Neural progenitor cell (in vitro differentiated cells): Measurements from ENCODE around the gene CEP170. TPM values are rescaled to one million over a fixed set of nuclear protein-coding genes. Genes with fewer than 3 reads are reported as not detected.

Source experiments
- DNase-seq: peaks from one replicate; pipeline ENCODE4 v3.0.0-alpha.2; 2016; ENCODE audit warnings: low spot score
- H2AFZ ChIP-seq: fragments of 200-600 bp; sonication (generic); replicated peaks from 2 replicates; pipeline ENCODE4 v1.6.1; 2016; ENCODE audit warnings: antibody characterized with exemption
- H3F3A ChIP-seq: fragments of 200-600 bp; sonication (generic); 2 replicates; pipeline ENCODE4 v1.6.1; 2016; ENCODE audit warnings: antibody characterized with exemption, low read depth
- H3K27ac ChIP-seq: fragments of 200-600 bp; sonication (generic); 2 replicates; pipeline ENCODE4 v1.5.1; 2016; ENCODE audit warnings: mild to moderate bottlenecking
- H3K27me3 ChIP-seq: fragments of 200-600 bp; sonication (generic); 2 replicates; pipeline ENCODE4 v1.6.1; 2016; ENCODE audit warnings: mild to moderate bottlenecking, moderate library complexity
- H3K36me3 ChIP-seq: fragments of 200-600 bp; sonication (generic); 2 replicates; pipeline ENCODE4 v1.5.1; 2016
- H3K4me1 ChIP-seq: fragments of 200-600 bp; sonication (generic); 2 replicates; pipeline ENCODE4 v1.6.1; 2016; ENCODE audit warnings: mixed run types
- H3K4me2 ChIP-seq: fragments of 200-600 bp; sonication (generic); 2 replicates; pipeline ENCODE4 v1.6.1; 2016
- H3K4me3 ChIP-seq: fragments of 200-600 bp; sonication (generic); 2 replicates; pipeline ENCODE4 v1.5.1; 2016
- H3K79me2 ChIP-seq: fragments of 200-600 bp; sonication (generic); 2 replicates; pipeline ENCODE4 v1.6.1; 2016; ENCODE audit warnings: low read depth
- H3K9ac ChIP-seq: fragments of 200-600 bp; sonication (generic); 2 replicates; pipeline ENCODE4 v1.6.1; 2016
- H3K9me3 ChIP-seq: fragments of 200-600 bp; sonication (generic); 2 replicates; pipeline ENCODE4 v1.5.1; 2016; ENCODE audit warnings: low read depth
- H4K20me1 ChIP-seq: fragments of 200-600 bp; sonication (generic); 2 replicates; pipeline ENCODE4 v1.6.1; 2016; ENCODE audit warnings: low read depth
- H3K27ac Mint-ChIP-seq: 3 replicates; pipeline ENCODE4 v1.8.0; 2021; ENCODE audit warnings: mixed read lengths
- H3K27me3 Mint-ChIP-seq: 2 replicates; pipeline ENCODE4 v1.8.0; 2022; ENCODE audit warnings: low read depth, mild to moderate bottlenecking, inconsistent platforms, moderate library complexity, mixed read lengths; ENCODE audit not compliant: insufficient read depth
- H3K36me3 Mint-ChIP-seq: 3 replicates; pipeline ENCODE4 v1.8.0; 2021; ENCODE audit warnings: mixed read lengths
- H3K4me1 Mint-ChIP-seq: 3 replicates; pipeline ENCODE4 v1.8.0; 2021; ENCODE audit warnings: mixed read lengths
- H3K4me3 Mint-ChIP-seq: 3 replicates; pipeline ENCODE4 v1.8.0; 2021; ENCODE audit warnings: mild to moderate bottlenecking, moderate library complexity, mixed read lengths
- H3K9me3 Mint-ChIP-seq: 3 replicates; pipeline ENCODE4 v1.8.0; 2020; ENCODE audit warnings: mixed read lengths
- CTCF ChIP-seq: fragments of 200-600 bp; sonication (generic); IDR thresholded peaks from 2 replicates; pipeline ENCODE4 v1.5.1; 2017; ENCODE audit warnings: antibody characterized with exemption, mild to moderate bottlenecking
- EZH2 ChIP-seq: fragments of 200-600 bp; sonication (generic); IDR thresholded peaks from 2 replicates; pipeline ENCODE4 v1.6.1; 2017; ENCODE audit warnings: antibody characterized with exemption, mild to moderate bottlenecking, moderate library complexity
- EZH2phosphoT487 ChIP-seq: fragments of 200-600 bp; sonication (generic); IDR thresholded peaks from 2 replicates; pipeline ENCODE4 v1.6.1; 2017; ENCODE audit warnings: antibody characterized with exemption
- total RNA-seq: library from RNA; depleted of rRNA; stranded (reverse); fragments of >200 nt; gene quantifications from 2 replicates; pipeline ENCODE4 v1.2.3, GENCODE V29; 2015; ENCODE audit warnings: low replicate concordance

Gene CEP170
- total RNA-seq, 1 donor from 2014 or later, result 126 TPM

GRCh38 chr1:243267471-243267880, 12.4 kb upstream of the CEP170 start:
- H3K4me2 ChIP-seq, result no peak overlapping the region
- no peak overlapping the region for H3K4me3 Mint-ChIP-seq

DNA sequence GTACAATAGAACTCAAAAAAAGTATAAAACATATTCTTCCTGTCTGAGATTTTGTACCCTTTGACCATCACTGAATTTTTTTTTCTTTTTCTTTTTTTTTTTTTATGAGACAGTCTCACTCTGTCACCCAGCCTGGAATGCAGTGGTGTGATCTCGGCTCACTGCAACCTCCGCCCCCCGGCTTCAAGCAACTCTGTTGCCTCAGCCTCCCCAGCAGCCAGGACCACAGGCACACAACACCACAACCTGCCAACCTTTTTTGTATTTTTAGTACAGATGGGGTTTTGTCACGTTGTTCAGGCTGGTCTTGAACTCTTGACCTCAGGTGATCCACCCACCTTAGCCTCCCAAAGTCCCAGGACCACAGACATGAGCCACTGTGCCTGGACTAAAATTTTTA, 11.2 kb upstream of the CEP170 start:
- Histone ChIP-seq H3F3A (no peaks in the 10 kb centered on the region), H3K4me1 (peaks cover 4% of the 10 kb centered on the region), H2AFZ (no peak overlapping the region), H3K4me2 (no peak overlapping the region), H3K27ac (no peak overlapping the region), H3K9ac (no peak overlapping the region), H3K4me3 (no peak overlapping the region), H3K27me3 (no peaks in the 10 kb centered on the region), H3K9me3 (no peaks in the 10 kb centered on the region), H3K36me3 (no peaks in the 10 kb centered on the region), H3K79me2 (no peaks in the 10 kb centered on the region), H4K20me1 (no peaks in the 10 kb centered on the region)
- TF ChIP-seq EZH2phosphoT487 (no peak), EZH2 (no peak), CTCF (no peak)
- H3K36me3 Mint-ChIP-seq, result peaks cover 6% of the 10 kb centered on the region
- DNase-seq, result no peak
- no peak overlapping the region for H3K27ac Mint-ChIP-seq
- no peaks in the 10 kb centered on the region for H3K27me3 Mint-ChIP-seq
- H3K4me1 Mint-ChIP-seq, result peaks cover 10% of the 10 kb centered on the region
- H3K9me3 Mint-ChIP-seq, result no peaks in the 10 kb centered on the region
- no peak overlapping the region for H3K4me3 Mint-ChIP-seq

More at GRCh38 chr1:243267471-243267880, 12.4 kb upstream of the CEP170 start:
- no peak overlapping the region for H3K4me3 ChIP-seq
- no peak overlapping the region for H2AFZ ChIP-seq
- peaks cover 6% of the 10 kb centered on the region for H3K36me3 Mint-ChIP-seq
- TF ChIP-seq EZH2, result no peak
- no peak for TF ChIP-seq CTCF
- no peak for TF ChIP-seq EZH2phosphoT487
- H3K9me3 Mint-ChIP-seq, result no peaks in the 10 kb centered on the region
- H3F3A ChIP-seq, result no peaks in the 10 kb centered on the region
- no peak for DNase-seq
- no peak overlapping the region for H3K27ac ChIP-seq
- H3K4me1 ChIP-seq, result peaks cover 4% of the 10 kb centered on the region
- H3K9ac ChIP-seq, result no peak overlapping the region
- H4K20me1 ChIP-seq, result no peaks in the 10 kb centered on the region
- no peaks in the 10 kb centered on the region for H3K27me3 Mint-ChIP-seq
- no peaks in the 10 kb centered on the region for H3K27me3 ChIP-seq
- no peaks in the 10 kb centered on the region for H3K9me3 ChIP-seq
- no peaks in the 10 kb centered on the region for H3K36me3 ChIP-seq
- H3K4me1 Mint-ChIP-seq, result peaks cover 10% of the 10 kb centered on the region
- H3K79me2 ChIP-seq, result no peaks in the 10 kb centered on the region
- no peak overlapping the region for H3K27ac Mint-ChIP-seq

- TF ChIP-seq EZH2 (no peak), EZH2phosphoT487 (no peak), CTCF (no peak)
- no peak overlapping the region for H3K27ac Mint-ChIP-seq
- Histone ChIP-seq H3K9ac (no peak overlapping the region), H3K4me2 (no peak overlapping the region), H2AFZ (no peak overlapping the region), H3F3A (no peaks in the 10 kb centered on the region), H3K4me3 (no peak overlapping the region), H3K4me1 (peaks cover 4% of the 10 kb centered on the region), H3K36me3 (no peaks in the 10 kb centered on the region), H4K20me1 (no peaks in the 10 kb centered on the region), H3K9me3 (no peaks in the 10 kb centered on the region), H3K27me3 (no peaks in the 10 kb centered on the region), H3K79me2 (no peaks in the 10 kb centered on the region), H3K27ac (no peak overlapping the region)
- no peak for DNase-seq
- peaks cover 6% of the 10 kb centered on the region for H3K36me3 Mint-ChIP-seq
- no peaks in the 10 kb centered on the region for H3K27me3 Mint-ChIP-seq
- peaks cover 10% of the 10 kb centered on the region for H3K4me1 Mint-ChIP-seq
- no peaks in the 10 kb centered on the region for H3K9me3 Mint-ChIP-seq
- H3K4me3 Mint-ChIP-seq, result no peak overlapping the region
These were observed 9.6 kb upstream of the CEP170 start for GRCh38 chr1:243264717-243265116.
